ENCODE data around the gene COLGALT1.
A peak's percentile ranks its signal among the peaks of the same experiment; 100 is the strongest.

Gene COLGALT1

GRCh38 chr19:17602217-17602616 is 46.8 kb downstream of the COLGALT1 start:
- no peak for DNase-seq

- DNase-seq, result no peak
Measured at GRCh38 chr19:17602872-17603510, 47.5 kb downstream of the COLGALT1 start.

DNA sequence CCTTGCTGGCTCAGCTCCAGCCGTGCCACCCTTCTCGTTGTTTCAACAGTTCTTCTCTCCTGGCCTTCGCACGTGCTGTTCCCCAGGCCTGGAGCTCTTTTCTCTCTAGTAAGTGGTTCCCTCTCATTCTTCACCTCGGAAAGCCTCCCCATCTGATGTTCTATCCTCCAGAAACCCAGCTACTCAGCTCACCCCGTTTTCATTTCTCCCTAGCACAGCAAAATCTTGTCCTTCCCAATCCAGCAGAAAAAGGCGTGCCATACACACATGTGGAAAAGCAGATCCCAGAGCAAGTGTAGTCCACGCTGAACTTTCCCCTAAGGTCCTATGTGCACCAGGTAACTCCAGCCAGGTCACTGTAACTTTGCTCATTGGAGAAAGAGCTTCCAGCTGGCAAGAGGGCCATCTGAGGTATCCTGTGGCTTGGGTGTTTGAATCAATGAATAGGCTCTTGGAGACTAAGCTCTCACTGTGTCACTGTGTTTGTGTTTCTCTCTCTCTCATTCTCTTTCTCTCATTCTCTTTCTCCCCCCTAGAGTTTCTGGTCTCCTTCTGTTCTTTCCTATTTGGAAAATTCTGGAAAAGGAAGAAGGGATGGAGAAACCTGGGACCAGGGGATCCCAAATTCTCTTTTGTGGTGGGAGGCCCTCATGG is 49.0 kb downstream of the COLGALT1 start:
- DNase-seq, result no peak

- DNase-seq, result no peak
Measured at GRCh38 chr19:17605117-17605516, 49.7 kb downstream of the COLGALT1 start.

- peak; percentile 88 for DNase-seq
Measured at GRCh38 chr19:17605761-17606589, 50.5 kb downstream of the COLGALT1 start.

DNA sequence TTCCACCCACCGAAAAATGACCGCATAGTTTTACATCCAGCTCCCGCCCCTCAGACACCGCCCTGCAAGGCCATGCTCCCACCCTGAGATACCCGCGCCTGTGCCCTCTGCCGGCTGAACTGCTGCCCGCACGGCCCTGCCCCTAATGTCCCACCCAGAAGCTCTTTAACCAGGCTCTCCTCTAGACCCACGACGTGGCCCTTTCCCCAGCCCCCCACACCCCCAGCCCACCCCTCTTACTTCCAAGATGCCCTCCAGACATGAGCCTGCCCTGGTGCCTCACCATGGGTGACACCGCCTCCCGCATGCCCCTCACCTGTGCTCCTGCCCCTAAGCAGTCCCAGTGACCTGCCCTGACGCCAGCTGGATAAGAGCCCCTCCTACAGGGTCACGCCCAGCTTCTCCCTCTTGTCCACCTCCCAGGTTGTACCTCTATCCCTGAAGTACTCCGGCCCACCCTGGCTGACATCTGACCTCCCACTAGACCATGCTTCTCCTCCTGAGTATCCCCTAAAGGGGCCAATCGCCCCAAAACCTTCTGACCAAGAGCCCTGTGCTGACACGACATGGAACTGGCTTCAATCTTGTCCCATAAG is 51.2 kb downstream of the COLGALT1 start:
- no peak for DNase-seq

DNA sequence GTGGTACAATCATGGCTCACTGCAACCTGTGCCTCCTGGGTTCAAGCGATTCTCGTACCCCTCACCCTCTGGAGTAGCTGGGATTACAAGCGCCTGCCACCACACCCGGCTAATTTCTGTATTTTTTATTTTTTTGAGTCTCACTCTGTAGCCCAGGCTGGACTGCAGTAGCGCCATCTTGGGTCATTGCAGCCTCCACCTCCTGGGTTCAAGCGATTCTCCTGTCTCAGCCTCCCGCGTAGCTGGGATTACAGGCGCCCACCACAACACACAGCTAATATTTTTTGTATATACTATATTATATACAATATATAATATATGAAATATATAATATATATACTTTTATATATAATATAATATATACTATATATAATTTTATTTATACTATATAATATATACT is 52.5 kb downstream of the COLGALT1 start:
- DNase-seq, result no peak

- no peak for DNase-seq
Measured at GRCh38 chr19:17610384-17610783, 54.9 kb downstream of the COLGALT1 start.

DNA sequence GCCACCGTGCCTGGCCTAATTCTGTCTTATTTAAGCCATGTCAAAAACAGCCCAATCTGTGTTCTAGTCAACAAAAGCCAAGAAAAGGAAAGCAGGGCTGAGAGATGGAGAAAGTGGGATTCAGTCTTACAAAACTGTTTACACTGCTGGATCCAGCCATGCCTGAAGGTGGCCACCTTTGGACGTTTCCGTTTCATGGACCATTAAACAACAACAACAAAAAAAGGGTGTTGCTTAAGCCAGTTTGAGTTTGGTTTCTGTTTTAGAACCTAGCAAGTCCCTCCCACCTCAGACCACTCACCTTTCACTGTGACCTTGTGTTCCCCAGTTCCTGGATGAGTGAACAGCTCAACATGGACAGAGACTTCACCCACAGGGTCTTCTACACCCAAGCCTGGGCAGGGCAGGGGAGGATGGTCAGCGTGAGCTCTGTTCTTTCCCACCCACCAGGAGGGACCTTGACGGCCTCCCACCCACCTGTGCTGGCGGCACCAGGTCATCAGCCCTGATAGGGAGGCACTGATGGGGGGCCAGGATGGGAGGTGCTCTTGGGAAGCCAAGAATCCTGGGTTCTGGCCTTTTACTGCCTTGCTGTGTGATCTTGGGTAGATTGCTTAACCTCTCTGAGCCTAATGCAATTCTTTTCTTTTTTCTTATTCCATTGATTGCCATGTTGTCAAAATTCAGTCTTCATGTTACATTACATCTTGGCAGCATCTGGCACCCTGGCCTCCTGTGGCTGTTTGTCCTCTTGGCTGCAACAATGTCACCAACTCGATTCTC is 56.2 kb downstream of the COLGALT1 start:
- DNase-seq, result no peak

GRCh38 chr19:17614476-17614875 is 59.0 kb downstream of the COLGALT1 start:
- DNase-seq, result no peak

GRCh38 chr19:17615889-17616685 is 60.6 kb downstream of the COLGALT1 start:
- DNase-seq, result no peak

DNA sequence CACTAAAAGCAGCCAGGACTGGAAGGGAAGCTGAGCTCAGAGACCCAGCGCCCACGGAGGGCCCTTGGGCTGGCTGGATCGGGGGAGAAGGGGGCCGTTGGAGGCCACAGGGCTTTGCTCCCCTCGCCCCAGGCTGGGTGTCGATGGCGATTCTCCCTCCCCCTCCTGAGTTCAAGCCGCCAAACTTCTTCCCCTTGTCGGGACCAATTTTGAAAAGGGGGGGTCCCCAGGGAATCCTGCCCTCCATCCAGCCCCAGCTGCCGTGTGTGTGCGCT is 61.2 kb downstream of the COLGALT1 start:
- DNase-seq, result no peak

DNA sequence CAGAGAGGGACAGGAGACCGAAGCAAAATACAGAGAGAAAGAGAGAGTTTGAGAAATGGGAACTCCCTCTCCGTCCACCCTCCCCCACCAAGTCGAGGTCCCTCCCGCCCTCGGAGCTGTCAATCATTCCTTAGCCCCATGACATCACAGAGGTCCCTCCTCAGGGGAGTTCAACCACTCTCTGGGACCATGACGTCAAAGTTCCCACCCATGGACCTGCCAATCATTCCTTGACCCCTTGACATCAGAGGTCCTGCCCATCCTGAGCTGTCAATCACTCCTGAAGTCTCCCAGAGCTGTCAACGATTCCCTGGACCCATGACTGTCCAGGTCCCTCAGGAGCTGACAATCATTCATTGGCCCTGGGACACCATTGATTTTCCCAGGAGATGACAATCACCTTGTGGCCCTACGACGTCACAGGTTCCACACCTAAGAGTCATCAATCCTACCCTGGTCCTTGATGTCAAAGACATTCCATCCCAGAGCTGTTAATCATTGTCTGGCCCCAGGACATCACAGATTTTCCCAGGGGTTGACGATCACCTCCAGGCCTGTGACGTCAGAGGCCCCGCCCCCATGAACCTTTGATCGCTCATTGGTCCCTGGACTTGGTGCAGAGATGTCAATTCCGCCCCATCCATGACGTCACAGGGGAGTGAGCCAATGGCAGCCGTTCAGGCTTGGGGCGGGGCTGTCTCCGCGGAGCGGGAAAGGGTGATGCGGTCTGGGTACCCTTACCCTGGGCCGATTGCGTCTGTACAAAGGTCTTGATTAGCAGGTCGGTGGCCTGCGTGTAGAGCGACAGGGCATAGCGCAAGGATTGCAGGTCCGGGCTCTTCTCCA is 61.7 kb downstream of the COLGALT1 start:
- DNase-seq, result peak; percentile 28

DNA sequence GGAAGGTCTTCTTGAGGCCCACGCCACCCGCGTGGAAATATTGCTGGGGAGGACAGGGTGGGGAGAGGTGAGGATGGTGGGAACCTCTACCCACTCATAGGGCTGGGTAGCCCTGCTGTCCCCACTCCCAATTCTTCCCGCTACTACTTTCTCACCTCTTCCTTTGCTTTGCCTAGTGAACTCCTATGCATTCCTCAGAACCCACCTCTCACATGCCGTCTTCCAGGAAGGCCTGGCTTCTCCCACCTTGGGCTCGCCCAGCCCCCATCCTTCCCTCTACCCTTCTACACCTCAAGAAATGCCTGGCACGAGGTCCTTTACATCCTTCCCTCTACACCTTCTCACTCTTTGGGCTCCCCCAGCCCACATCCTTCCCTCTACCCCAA is 62.4 kb downstream of the COLGALT1 start:
- no peak for DNase-seq

DNA sequence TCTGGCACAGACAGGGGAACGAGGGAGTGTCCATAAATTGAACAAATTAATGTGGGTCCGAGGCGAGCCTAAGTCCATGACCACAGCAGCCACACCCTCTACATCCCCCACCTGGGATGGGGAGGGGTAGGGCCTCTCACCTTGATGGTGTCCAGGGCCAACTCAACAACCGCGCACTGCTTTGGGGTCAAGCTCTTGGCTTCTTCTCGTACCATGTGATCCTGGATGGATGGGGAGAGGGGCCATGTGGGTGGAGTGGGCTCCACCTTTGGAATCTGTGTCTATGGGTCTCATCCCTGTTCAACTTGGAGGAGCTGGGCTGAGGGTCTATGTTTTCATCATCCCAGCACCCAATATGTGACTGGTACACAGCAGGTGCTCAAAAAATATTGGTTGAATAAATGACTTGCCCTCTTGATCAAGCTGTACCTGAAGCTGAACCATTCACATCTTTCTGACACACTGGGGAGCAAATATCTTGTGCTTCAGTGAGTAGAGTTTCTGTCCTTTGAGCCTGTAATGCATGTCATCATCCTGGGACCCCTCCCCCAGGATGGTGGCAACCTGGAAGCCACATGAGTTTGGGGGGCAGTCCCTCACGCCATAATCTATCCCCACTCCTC is 62.9 kb downstream of the COLGALT1 start:
- DNase-seq, result no peak

GRCh38 chr19:17618936-17619335 is 63.5 kb downstream of the COLGALT1 start:
- DNase-seq, result no peak

- DNase-seq, result no peak
Measured at GRCh38 chr19:17620696-17621095, 65.2 kb downstream of the COLGALT1 start.

DNA sequence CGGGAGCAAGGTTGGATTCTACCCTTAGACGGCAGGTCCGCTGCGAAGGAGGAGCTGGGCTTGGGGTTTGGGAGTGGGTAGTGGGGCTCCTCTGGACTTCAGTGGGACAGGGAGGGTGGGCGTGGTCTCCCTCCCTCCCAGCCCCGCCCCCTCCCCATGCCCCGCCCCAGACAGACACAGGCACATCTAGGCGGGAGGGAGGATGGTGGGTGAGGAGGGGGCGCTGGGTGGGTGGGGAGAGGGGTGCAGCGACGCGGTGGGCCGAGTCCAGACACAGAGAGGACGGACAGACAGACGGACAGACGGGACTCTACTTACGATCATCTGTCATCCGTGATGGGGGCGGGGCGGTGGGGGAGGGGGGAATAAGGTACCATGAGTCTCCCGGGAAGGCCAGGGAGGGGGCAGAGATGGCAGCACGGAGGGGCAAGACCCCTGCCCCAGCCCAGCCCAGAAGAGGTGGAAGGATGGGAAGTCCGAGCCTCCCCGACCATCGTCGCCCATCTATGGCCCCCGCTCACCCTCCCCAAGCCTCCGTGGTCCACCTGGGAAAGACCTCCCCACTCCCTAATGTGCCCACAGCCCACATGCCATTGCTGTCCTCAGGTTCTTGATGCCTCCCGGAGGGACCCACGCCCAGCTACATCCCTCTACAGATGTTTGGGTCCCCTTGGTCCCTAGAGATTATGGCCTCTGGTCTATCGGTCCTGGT is 67.9 kb downstream of the COLGALT1 start:
- no peak for DNase-seq

DNA sequence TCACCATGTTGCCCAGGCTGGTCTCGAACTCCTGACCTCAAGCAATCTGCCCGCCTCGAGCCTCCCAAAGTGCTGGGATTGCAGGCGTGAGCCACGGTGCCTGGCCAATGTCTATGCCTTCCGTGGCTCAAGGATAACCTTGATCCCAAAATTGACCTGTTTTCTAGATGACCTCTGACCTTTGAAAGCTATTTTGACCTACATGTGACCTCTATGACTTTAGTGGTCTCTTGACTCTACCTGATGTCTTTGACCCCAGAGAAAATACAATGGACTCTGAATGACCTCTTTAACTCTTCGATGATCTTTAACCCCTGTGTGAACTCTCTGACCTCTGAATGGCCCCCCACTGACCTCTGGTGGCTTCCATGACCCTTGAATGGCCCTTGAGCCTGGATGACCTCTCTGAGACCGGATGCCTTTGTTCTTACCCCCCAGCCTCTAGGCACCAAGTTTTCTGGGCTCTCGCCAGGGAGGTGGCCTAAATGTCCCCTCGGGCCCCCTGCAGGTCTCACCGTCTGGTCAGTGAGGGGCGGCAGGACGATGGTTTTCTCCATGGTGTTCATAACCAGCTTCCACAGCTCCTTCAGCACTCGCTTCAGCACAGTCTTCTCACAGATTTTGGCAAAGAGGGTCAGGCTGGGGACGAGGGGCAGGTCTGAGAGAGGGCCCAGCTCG is 69.0 kb downstream of the COLGALT1 start:
- no peak for DNase-seq

All from CD4-positive, alpha-beta T cell treated with Interleukin-15 for 1 hour (primary cell).